Stimulated activated memory B cell treated with anti-CD40 and anti-IgM and Interleukin-4, amounts not matched to agents 10 μg/mL and 1 μg/mL and 100 μg/mL, for 72 hours (primary cell): Measurements from ENCODE around the gene CHRFAM7A.
"Not testable (repeated sequence)": the region's sequence is repeated elsewhere in the genome, so short reads cannot be mapped to it uniquely, and the experiment has no call there.

Source experiments
- ATAC-seq: fragments of 150-1000 bp; cut with Tn5 transposase; 2 replicates; pipeline ENCODE4 v1.10.0; 2021
- H3K27ac Mint-ChIP-seq: one replicate; pipeline ENCODE4 v1.8.0; 2022; ENCODE audit warnings: mild to moderate bottlenecking, mixed read lengths
- H3K27me3 Mint-ChIP-seq: one replicate; pipeline ENCODE4 v1.8.0; 2022; ENCODE audit warnings: mixed read lengths
- H3K36me3 Mint-ChIP-seq: one replicate; pipeline ENCODE4 v1.8.0; 2022; ENCODE audit warnings: mixed read lengths
- H3K4me1 Mint-ChIP-seq: one replicate; pipeline ENCODE4 v1.8.0; 2022; ENCODE audit warnings: mixed read lengths
- H3K4me3 Mint-ChIP-seq: one replicate; pipeline ENCODE4 v1.8.0; 2022; ENCODE audit warnings: mild to moderate bottlenecking, moderate library complexity, mixed read lengths
- H3K9me3 Mint-ChIP-seq: one replicate; pipeline ENCODE4 v1.8.0; 2022; ENCODE audit warnings: mixed read lengths

CHRFAM7A gene

DNA sequence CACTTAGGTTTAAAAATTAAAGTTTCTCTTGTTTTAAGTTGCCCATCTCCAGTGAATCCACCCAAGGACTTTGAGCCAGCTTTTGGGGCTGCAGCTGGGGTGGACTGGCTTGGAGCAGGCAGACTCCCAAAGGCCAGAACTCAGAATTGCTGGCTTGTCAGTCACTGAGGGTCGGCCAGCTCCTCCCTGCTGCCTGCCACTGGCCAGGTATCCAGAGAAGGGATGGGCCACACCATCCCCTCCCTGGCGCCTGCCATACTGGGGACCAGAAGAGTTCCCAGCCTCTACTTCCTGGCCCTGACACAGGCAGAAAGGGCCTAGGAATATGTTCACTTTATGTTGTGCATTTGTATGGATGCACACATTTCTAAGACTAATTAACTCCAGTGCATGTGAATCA, 32.4 kb downstream of the CHRFAM7A start:
- ATAC-seq: peak; percentile 39
- H3K27me3 Mint-ChIP-seq, H3K4me1 Mint-ChIP-seq, H3K27ac Mint-ChIP-seq, H3K4me3 Mint-ChIP-seq, H3K9me3 Mint-ChIP-seq, H3K36me3 Mint-ChIP-seq: not testable (repeated sequence)

DNA sequence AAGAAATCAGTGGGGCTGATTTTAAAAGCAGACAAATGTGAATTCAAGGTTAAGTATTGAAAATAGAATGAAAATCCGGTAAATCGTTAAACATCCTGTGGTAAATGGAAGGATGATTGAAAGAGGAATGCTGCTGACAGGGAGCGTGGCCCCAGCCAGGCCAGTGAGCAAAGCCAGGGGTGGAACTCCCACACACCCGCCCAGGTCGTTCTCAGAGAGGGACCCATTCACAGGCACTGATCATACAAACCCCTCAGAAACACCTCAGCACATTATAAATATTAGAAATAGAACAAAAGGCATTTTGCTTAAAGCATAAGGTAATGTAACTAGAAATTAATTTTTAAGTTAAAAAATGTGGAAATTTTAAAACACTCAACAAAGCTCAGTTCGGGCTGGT, 38.3 kb downstream of the CHRFAM7A start:
- H3K36me3 Mint-ChIP-seq, H3K9me3 Mint-ChIP-seq, H3K27ac Mint-ChIP-seq, H3K4me1 Mint-ChIP-seq, H3K27me3 Mint-ChIP-seq, ATAC-seq, H3K4me3 Mint-ChIP-seq: not testable (repeated sequence)

DNA sequence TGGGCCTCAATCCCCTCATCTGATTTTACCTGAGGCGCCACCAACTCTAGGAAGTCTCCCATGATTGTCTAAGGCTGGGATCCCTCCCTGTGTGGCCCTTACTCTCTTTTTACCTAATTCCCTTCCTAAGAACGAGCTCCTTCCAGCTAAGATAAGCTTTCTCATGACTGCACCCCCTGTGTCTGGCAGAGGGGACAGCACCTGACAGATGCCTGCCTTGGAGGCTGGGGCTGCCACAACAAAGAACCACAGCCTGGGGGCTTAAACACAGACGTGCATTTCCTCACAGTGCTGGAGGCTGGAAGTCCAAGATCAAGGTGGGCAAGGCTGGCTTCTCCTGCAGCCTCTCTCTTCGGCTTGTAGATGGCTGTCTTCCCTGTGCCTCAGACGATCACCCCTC, 43.5 kb downstream of the CHRFAM7A start:
- not testable (repeated sequence) for H3K9me3 Mint-ChIP-seq, H3K27me3 Mint-ChIP-seq, H3K27ac Mint-ChIP-seq, H3K4me1 Mint-ChIP-seq, H3K4me3 Mint-ChIP-seq, H3K36me3 Mint-ChIP-seq, ATAC-seq

DNA sequence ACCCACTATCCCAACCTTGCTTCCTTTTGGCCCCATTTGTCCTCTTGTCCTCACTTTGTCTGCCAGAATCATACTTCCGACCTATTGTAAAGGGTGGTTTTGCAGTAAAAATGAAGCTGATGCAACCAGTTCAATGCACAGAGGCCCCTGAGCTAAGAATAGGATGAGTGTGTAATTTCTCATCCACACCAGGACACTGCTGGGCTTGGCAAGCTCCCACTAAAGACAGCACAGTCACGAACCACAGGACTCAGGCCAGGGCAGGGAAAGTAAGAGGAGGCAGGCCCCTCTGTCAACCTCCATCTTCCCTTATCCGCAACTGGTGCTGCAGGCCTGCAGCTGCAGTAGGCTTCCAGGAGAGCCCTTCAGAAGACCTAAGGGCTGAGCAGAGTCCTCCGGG, 56.8 kb downstream of the CHRFAM7A start:
- H3K36me3 Mint-ChIP-seq, H3K4me1 Mint-ChIP-seq, H3K27me3 Mint-ChIP-seq, ATAC-seq, H3K9me3 Mint-ChIP-seq, H3K4me3 Mint-ChIP-seq, H3K27ac Mint-ChIP-seq: not testable (repeated sequence)

DNA sequence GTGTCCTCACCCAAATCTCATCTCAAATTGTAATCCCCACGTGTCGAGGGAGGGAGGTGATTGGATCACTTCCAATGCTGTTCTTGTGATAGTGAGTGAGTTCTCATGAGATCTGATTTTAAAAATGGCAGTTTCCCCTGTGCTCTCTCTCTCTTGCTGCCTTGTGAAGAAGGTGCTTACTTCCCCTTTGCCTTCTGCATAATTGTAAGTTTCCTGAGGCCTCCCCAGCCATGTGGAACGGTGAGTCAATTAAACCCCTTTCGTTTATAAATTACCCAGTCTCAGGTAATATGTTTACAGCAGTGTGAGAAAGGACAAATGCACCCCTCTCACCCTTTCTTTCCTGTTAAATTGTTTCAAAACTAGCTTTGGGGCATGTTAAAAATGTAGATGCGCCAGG, 59.2 kb downstream of the CHRFAM7A start:
- not testable (repeated sequence) for H3K36me3 Mint-ChIP-seq, H3K9me3 Mint-ChIP-seq, H3K4me3 Mint-ChIP-seq, H3K27ac Mint-ChIP-seq, H3K27me3 Mint-ChIP-seq, H3K4me1 Mint-ChIP-seq
- peak; percentile 85 for ATAC-seq

DNA sequence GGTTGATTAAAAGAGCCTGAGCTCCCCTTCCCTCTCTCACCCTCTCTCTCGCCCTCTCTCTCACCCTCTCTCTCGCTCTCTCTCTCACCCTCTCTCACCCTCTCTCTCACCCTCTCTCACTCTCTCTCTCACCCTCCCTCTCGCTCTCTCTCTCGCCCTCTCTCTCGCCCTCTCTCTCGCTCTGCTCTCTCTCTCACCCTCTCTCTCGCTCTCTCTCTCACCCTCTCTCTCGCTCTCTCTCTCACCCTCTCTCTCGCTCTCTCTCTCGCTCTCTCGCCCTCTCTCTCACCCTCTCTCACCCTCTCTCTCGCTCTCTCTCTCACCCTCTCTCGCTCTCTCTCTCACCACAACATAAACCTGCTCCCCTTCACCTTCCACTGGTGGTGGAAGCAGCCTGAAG, 67.2 kb downstream of the CHRFAM7A start:
- not testable (repeated sequence) for H3K4me3 Mint-ChIP-seq, H3K36me3 Mint-ChIP-seq, H3K9me3 Mint-ChIP-seq, H3K4me1 Mint-ChIP-seq, H3K27ac Mint-ChIP-seq, H3K27me3 Mint-ChIP-seq
- ATAC-seq: peak; percentile 67

DNA sequence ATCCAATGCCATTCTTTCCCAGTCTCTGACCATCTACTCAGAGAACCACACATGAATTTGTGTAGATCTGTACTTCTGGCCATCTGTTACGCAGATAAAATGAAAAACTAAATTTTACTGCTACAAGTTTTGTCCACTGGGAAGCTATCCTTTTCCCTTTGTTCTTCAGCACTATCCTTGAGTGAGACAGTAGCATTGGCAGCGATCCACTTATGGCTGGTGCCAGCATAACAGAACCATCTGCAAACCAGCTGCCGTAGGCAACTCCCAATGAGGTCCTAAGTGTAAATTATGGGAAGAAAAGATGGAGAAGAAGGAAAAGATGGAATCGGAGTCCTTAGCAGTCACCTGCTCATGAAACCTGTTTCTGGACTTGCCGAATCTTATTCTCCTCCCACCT, 72.3 kb downstream of the CHRFAM7A start:
- not testable (repeated sequence) for H3K9me3 Mint-ChIP-seq, H3K36me3 Mint-ChIP-seq, H3K4me1 Mint-ChIP-seq, H3K27me3 Mint-ChIP-seq, ATAC-seq, H3K4me3 Mint-ChIP-seq, H3K27ac Mint-ChIP-seq

DNA sequence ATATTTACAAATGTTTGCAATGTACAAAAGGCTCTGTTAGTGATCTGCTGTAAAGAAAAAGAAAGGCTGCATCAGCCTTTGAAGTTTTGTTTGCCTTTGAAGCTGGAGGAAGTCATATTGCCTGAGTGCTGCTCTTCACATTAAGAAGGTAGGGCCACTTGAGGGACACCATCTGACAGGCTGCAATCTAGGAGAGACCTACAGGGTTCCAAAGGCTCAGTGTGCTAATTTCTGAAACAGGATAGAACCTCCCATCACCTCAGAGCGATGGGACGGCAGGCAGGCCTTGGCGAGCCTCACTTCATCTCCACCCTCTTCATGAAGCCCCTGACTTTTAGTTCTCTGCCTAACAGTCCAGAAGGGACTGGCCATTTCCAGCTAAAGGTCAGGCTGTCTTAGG, 77.6 kb downstream of the CHRFAM7A start:
- not testable (repeated sequence) for H3K9me3 Mint-ChIP-seq, ATAC-seq, H3K4me1 Mint-ChIP-seq, H3K27me3 Mint-ChIP-seq, H3K27ac Mint-ChIP-seq, H3K4me3 Mint-ChIP-seq, H3K36me3 Mint-ChIP-seq

DNA sequence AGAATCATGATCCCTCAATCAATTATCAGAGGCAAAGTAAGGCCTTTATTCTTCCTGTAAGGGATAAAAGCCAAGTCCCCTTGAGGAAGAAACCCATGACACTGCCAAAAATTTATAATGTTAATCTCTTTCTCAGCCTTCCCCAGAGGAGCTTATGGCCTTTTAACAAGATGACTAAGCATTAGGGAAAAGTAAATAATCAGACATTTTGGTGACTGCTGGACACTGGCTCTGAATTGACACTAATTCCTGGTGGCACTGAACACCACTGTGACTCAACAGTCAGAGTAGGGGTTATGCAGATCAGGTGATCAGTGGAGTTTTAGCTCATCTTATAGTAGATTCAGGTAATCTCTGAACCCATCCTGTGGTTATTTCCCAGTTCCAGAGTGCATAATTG, 82.8 kb downstream of the CHRFAM7A start:
- H3K9me3 Mint-ChIP-seq, ATAC-seq, H3K27ac Mint-ChIP-seq, H3K27me3 Mint-ChIP-seq, H3K36me3 Mint-ChIP-seq, H3K4me1 Mint-ChIP-seq, H3K4me3 Mint-ChIP-seq: not testable (repeated sequence)
